HG03039 (cell line): ENCODE results near the gene GPR153.

Source experiments
- ATAC-seq: cut with Tn5 transposase; IDR thresholded peaks from one replicate; pipeline ENCODE4 v1.9.1; 2021; ENCODE audit warnings: mild to moderate bottlenecking, moderate library complexity; ENCODE audit not compliant: unreplicated experiment

The GPR153 gene

GRCh38 chr1:6287029-6287428, 26.1 kb upstream of the GPR153 start:
- no peak for ATAC-seq

DNA sequence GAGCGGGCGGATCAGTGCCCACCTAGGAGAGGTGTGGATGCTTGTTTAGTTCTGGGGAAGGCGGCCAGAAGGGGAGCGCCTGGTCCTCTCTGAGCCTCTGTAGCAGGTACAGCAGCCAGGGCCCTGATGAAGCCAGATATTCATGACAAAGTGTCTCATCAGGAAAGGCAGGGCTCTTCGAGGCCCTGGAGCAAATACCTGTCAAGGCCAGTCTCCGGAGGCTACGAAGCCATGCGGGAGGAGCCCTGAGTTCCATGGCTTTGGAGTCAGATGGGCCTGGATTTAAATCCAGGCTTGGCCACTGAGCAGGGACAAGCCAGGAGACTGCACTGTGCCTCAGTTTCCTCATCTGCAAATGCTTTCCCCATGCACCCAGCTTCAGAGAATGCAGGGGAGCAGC, 25.4 kb upstream of the GPR153 start:
- ATAC-seq = no peak

DNA sequence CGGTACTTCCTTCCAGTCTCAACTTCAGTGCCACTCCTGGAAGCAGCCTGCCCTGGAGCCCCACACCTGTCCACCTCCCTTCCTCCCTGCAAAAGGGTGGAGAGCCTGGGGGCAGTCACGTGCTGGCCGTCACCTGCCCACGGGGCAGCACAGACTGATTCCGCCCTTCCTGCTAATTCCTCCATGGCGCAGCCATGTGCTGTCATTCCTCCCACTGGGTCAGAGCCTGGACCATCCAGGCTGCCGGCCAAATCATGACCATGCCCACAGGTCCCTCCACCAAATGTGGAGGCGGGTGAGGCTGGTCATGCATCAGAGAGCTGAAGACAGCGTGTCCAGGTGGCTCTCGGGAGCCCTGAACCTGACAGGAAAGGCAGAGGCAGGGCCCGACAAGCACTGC, 24.4 kb upstream of the GPR153 start:
- ATAC-seq = no peak

GRCh38 chr1:6282577-6283270, 21.8 kb upstream of the GPR153 start:
- ATAC-seq = no peak

DNA sequence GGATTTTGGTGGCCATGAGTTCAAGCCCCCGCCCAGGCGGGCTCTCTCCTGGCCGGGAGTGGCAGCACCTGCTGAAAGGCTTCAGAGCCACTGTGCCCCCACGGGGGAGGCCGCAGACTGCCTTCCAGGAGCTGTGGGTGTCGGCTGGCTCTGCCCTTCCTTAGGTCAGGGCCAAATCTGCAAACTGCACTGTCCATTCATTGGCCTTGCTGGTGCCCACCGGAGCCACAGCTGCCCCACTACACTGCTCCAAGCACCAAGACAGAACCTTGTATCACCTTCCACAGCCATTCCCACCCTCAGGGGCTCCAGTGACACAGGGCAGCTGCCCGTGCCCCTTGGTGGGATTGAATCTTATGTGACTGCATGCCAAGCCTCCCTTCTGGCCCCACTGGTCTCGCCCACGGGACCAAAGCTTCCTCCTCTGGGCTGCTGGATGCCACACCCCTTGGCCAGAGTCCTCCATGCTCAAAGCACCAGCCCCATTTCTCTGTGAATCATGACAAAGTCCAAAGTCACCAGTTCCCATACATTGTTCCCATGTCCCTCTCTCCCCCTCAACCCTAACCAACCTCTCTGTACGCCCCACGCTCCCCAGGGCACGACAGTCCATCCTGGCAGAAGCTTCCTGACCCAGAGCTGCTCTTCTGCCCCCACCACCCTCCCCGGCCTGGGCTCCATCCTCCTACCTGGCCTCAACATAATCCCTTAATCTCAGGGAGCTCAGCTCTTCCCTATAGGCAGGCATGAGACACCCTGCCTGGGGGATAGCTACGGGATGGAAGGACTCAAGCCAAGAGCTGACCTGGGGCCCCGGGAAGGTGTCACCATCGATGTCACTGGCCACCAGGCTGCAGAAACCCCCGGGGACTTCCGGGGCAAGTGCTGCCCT, 20.9 kb upstream of the GPR153 start:
- no peak for ATAC-seq

DNA sequence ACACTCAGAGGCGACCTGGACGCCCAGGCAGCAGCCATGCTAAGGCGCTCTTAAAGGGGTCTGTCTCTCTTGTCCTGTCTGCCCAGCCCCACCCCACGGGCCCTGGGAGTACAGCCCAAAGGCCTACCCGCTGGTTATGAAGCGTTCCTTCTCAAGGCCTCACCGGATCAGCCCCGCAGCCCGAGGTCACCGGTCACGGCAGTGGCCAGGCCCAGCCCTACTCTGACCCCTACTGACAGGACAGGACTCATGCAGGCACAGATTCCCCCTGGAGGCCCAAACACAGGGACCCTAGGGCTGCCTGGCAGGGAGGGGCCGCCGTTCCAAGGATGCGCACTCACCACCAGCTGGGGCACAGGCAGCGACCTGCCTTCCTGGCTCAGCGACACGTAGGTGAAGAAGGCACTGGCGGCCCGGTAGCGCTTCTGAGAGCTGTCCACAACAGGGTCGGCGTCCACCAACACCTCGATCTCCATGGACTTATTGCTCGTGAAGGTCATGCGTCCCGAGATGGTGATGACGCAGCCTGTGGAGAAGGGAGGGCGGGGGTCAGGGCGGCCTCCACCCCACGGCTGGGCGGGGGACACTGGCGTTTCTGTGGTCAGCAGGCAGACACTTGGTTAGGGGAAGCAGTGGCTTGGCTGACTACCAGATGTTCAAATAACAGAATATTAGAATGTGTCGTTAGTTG, 20.0 kb upstream of the GPR153 start:
- no peak for ATAC-seq

- ATAC-seq = no peak
Measured at GRCh38 chr1:6279613-6280383, 18.9 kb upstream of the GPR153 start.

DNA sequence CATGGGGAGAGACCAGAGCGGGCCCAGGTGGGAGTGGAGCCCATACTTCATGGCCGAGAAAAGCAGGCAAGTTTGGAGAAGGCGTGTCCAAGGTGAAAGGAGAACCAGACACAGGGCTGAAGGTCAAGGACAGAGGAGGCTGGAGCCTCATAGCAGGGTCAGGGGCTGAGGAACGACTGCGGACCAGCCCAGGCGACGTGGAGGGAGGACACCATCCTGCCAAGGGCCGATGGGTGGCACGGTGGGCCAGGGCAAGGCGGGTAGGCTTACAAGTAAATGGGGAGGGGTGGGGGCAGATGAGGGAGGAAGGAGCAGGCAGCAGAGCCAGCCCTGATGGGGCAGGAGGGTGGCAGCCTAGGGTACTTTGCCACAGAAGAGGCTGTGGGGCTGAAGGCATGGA, 18.2 kb upstream of the GPR153 start:
- no peak for ATAC-seq

DNA sequence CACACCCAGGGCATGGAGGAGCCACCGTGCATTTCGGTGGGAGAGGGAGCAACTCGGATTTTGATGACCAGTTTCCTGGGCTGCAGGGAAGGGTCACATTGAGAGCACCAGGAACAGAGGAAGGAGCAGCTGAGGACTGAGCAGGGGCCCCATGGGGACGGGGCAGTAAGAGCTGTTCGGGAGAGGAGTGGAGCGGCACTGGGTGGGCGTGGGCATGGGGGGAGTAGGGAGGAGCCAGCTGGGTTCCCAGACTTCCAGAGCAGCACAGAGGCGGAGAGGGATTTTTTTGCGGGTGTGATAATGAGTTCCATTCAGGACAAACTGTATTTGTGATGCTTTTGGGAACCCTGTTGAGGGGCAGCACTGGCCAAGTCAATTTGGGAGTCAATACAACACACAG, 17.4 kb upstream of the GPR153 start:
- ATAC-seq = no peak

DNA sequence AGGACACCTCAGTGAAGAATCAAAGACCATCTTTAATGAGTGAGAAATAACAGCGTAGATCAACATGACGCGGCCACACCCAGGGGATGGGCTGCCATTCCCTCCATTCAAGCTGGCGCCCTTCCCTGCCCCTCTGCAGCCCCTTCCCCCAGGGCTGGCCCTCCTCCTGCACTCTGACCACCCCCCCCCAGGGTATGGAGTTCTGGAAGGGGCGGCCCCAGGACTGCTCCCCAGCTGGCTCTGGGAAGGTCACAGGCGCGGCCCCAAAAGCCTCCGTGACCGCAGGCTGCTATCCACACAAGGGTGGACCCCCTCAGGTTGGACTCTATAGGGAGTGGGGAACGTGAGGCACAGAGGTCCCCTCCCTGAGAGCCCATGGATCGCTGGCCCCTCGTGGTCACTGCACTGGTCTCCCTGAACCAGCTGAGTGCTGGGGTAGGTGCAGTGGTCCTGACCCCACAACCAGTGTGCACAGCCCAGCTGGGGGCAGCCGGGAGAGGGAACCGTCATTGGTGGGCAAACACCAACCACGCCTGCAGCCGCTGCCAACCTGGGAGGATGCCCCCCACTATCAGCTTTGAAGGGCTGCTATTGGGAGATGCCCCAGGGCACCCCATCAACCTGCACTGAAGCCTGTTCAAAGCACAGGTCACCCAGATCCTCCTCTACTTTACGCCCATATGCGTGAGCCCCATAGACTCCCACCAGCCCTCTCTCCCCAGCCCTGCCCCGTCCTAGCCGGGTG, 16.1 kb upstream of the GPR153 start:
- ATAC-seq = no peak

DNA sequence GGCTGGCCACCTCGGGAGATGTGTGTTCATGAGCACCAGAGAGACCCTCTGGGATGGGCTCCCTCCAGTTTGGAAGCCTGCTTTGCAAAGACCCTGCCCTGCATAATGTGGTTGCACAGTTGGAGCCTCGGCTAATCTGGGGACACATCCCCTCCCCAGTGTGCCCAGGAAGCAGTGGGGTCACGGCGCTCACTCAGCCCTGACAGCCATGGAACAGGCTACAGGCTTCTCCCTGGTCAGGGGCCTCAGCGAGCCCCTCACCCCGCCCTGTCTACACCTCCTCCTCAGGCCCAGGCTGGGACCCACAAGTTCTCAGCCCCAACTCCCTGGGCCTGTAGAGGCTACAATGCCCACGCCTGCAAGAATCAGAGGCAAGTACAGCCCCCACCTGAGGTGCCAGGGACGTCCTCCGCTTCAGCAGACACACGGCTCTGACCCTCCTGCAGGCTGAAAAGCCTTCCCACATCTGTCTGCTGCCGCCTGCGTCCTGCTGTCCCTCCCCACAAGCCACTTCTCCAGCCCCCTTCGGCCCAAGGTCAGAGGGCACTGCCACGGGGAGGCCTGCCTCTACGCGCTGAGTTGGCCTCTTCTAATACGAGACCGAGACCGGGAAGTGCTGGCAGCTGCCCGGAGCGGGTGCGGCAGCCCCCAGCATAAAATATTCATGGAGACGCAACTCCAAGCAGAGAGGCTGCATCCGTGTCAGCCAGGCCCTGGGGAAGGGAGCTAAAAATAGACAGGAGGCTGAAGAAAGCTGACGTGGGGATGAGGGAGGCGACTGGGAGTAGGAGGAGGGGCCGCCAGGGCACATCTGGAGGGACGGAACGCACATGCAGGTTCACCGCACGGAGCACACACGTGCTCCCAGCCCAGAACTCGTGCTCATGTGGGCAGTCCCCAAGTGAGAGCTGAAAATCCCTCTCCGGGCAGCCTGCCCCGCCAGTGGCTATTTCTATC, 15.2 kb upstream of the GPR153 start:
- no peak for ATAC-seq

DNA sequence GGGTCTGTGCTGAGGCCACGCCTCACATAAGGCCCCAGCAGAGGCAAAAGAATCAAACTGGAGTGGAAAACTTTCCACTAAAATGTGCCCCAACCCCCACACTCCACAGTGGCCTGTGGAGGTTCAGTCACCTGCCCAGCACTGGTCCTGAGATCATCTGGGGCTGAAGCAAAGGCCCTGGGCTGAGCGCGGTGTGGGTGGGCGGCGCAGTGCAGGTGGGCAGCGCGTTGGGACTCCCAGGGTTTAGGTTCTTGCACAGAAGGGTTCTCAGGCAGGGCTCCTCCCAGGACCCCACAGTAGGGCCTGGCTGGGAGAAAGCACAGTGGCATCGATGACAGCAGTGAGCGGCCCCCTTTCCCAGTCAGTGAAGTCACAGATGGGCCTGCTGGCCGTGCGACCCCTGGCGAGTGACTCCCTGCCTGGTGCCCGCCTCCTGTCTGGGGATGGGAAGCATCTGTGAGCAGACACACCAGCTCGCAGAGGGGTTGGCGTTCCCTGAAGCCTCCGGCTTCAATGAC, 13.8 kb upstream of the GPR153 start:
- no peak for ATAC-seq

- no peak for ATAC-seq
Measured at GRCh38 chr1:6274102-6274501, 13.2 kb upstream of the GPR153 start.

GRCh38 chr1:6273380-6273891, 12.5 kb upstream of the GPR153 start:
- ATAC-seq = no peak

DNA sequence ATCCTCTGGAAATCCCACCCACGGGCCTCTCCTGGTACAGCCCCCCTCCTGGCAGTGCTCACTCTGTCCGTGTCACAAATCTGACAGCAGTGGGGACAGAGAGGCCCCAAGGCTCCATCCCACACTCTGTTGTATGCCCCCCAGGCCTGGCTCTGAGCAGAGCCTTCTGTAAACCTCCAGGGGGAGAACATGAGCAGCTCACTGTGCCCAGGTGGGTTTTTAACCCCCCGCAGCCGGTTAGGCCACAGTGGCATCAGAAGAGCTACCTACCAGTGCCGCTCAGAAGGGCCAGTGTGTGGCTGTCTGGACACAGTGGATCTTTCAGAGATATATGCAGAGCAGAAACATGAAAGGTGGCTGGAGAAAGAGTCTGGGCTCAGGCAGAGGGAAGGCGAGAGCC, 12.0 kb upstream of the GPR153 start:
- ATAC-seq = no peak

GRCh38 chr1:6272452-6272851, 11.6 kb upstream of the GPR153 start:
- ATAC-seq = no peak

- ATAC-seq = no peak
Measured at GRCh38 chr1:6271554-6271953, 10.7 kb upstream of the GPR153 start.

DNA sequence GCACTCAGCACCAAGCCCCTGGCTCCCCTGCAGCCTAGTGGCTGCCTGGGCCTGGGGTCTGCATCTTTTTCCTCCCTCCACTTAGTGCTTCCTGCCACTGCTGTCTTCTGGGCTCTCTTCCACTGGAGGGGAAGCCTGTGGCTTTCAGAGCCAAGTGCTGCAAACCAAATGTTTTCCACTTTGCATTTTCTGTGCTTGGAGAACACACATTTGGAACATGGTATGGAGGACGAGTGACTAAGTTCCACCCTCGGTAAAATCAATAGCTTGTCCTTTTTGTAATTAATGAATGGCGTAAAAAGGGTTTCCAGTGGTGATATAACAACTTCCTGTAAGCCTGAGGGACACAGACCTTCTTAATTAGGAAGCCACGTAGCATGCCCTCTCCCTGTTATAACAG, 10.1 kb upstream of the GPR153 start:
- no peak for ATAC-seq

GRCh38 chr1:6270401-6270800, 9.5 kb upstream of the GPR153 start:
- no peak for ATAC-seq
